Small intestine (tissue), 7 donors: Measurements from ENCODE around the gene SPG21. TPM values are rescaled to one million over a fixed set of nuclear protein-coding genes. Genes with fewer than 3 reads are reported as not detected.

Experiments used
- DNase-seq, 2 donors: peaks; one replicate each; pipeline versions ENCODE4 v3.0.0 to v3.0.0-alpha.2; 2013
- FAIRE-seq: peaks from 2 replicates; lab custom pipeline; 2012; peaks lifted over from hg19 to GRCh38; lab: Jason Lieb, UNC
- H3K27ac ChIP-seq, 3 donors: one replicate each; pipeline ENCODE4 v1.5.1; 2013; ENCODE audit warnings: low read length in 2 of 3, mild to moderate bottlenecking in 2 of 3, control low read depth in 1 of 3, inconsistent platforms in 1 of 3, low read depth in 1 of 3, moderate library complexity in 1 of 3
- H3K27me3 ChIP-seq, 3 donors: one replicate each; pipeline ENCODE4 v1.6.1; 2013; ENCODE audit warnings: low read length in 3 of 3, inconsistent platforms in 1 of 3; ENCODE audit not compliant: control insufficient read depth in 3 of 3, insufficient read depth in 3 of 3
- H3K36me3 ChIP-seq, 3 donors: one replicate each; pipeline ENCODE4 v1.6.1; 2013; ENCODE audit warnings: low read length in 3 of 3, inconsistent platforms in 1 of 3, low read depth in 1 of 3, mild to moderate bottlenecking in 1 of 3, moderate library complexity in 1 of 3; ENCODE audit not compliant: control insufficient read depth in 3 of 3, insufficient read depth in 2 of 3
- H3K4me1 ChIP-seq, 3 donors: one replicate each; pipeline ENCODE4 v1.6.1; 2013; ENCODE audit warnings: low read length in 2 of 3, inconsistent platforms in 1 of 3, low read depth in 1 of 3, mild to moderate bottlenecking in 1 of 3, moderate library complexity in 1 of 3; ENCODE audit not compliant: control insufficient read depth in 3 of 3, insufficient read depth in 2 of 3
- H3K4me3 ChIP-seq, 3 donors: one replicate each; pipeline ENCODE4 v1.5.1; 2013; ENCODE audit warnings: low read length in 3 of 3, control low read depth in 1 of 3, inconsistent platforms in 1 of 3, low read depth in 1 of 3, mild to moderate bottlenecking in 1 of 3, moderate library complexity in 1 of 3
- H3K9me3 ChIP-seq, 2 donors: one replicate each; pipeline ENCODE4 v1.6.1; 2013; ENCODE audit warnings: low read depth in 1 of 2, low read length in 1 of 2; ENCODE audit not compliant: control insufficient read depth in 2 of 2, insufficient read depth in 1 of 2
- WGBS, 3 donors: extraction: QIAGEN DNeasy Blood & Tissue Kit; methylation state at CpG; one replicate each; pipeline ENCODE4 v1.1.7; 2013; 5-methylcytosine and 5-hydroxymethylcytosine counted together
- polyA plus RNA-seq, 4 donors: library from polyadenylated mRNA; stranded (reverse) in 3 of 4; unstranded in 1 of 4; fragments of 200-250 nt in 3 of 4; fragments of 120-200 nt in 1 of 4; gene quantifications; one replicate each; pipeline versions ENCODE4 v1.2.1 to v1.2.3, GENCODE V29; 2013
- donor health status: healthy with polysubstance abuse.
- donor health status: control.
- donor health status: control.
- donor health status: Bipolar disorder and iron deficiency.
- donor health status: healthy.

The SPG21 gene
- polyA plus RNA-seq, 4 donors: 58.1 to 163 (median 68.3) TPM

- no peaks in the 10 kb centered on the region for H3K27me3 ChIP-seq
- no peak for DNase-seq
- FAIRE-seq: no peak
- H3K27ac ChIP-seq: peak overlapping the region in 1 of 3 donors; percentile 23
- H3K9me3 ChIP-seq: no peaks in the 10 kb centered on the region
- no peaks in the 10 kb centered on the region for H3K4me1 ChIP-seq
- peaks cover 0 to 5% (median 0%) of the 10 kb centered on the region in 3 donors for H3K36me3 ChIP-seq
- no peak overlapping the region for H3K4me3 ChIP-seq
- 62 to 70% (median 68%) methylated on average over 11 of the region's 11 CpGs for WGBS, 3 donors
Measured at GRCh38 chr15:64930778-64931371, 58.8 kb downstream of the SPG21 start.

- 81 to 88% (median 88%) methylated on average over 10 of the region's 10 CpGs for WGBS, 3 donors
- Histone ChIP-seq H3K36me3 (peaks cover 0 to 5% (median 0%) of the 10 kb centered on the region in 3 donors), H3K4me1 (no peaks in the 10 kb centered on the region), H3K27ac (peak overlapping the region in 1 of 3 donors; percentile 23), H3K27me3 (no peaks in the 10 kb centered on the region), H3K4me3 (no peak overlapping the region), H3K9me3 (no peaks in the 10 kb centered on the region)
- FAIRE-seq (no peak), DNase-seq (no peak)
Measured at GRCh38 chr15:64930019-64930652, 59.6 kb downstream of the SPG21 start.

GRCh38 chr15:64928626-64929220, 61.0 kb downstream of the SPG21 start:
- DNase-seq (no peak), FAIRE-seq (no peak)
- WGBS, 3 donors: 79 to 90% (median 85%) methylated on average over 10 of the region's 10 CpGs
- Histone ChIP-seq H3K9me3 (no peaks in the 10 kb centered on the region), H3K4me1 (no peaks in the 10 kb centered on the region), H3K27me3 (no peaks in the 10 kb centered on the region), H3K4me3 (no peak overlapping the region), H3K36me3 (peaks cover 0 to 3% (median 0%) of the 10 kb centered on the region in 3 donors), H3K27ac (no peak overlapping the region)

- Histone ChIP-seq H3K36me3 (peaks cover 0 to 2% (median 0%) of the 10 kb centered on the region in 3 donors), H3K9me3 (no peaks in the 10 kb centered on the region), H3K27ac (no peak overlapping the region), H3K27me3 (no peaks in the 10 kb centered on the region), H3K4me1 (no peaks in the 10 kb centered on the region), H3K4me3 (no peak overlapping the region)
- FAIRE-seq (no peak), DNase-seq (no peak)
- 81 to 90% (median 83%) methylated on average over 8 of the region's 8 CpGs for WGBS, 3 donors
Measured at GRCh38 chr15:64926661-64927060, 63.1 kb downstream of the SPG21 start.

- Histone ChIP-seq H3K36me3 (peaks cover 0 to 2% (median 0%) of the 10 kb centered on the region in 3 donors), H3K27ac (no peak overlapping the region), H3K9me3 (no peaks in the 10 kb centered on the region), H3K4me1 (no peaks in the 10 kb centered on the region), H3K27me3 (no peaks in the 10 kb centered on the region), H3K4me3 (no peak overlapping the region)
- FAIRE-seq (no peak), DNase-seq (no peak)
- 83 to 92% (median 85%) methylated on average over 13 of the region's 13 CpGs for WGBS, 3 donors
Measured at GRCh38 chr15:64925335-64926330, 64.1 kb downstream of the SPG21 start.

GRCh38 chr15:64923546-64923945, 66.2 kb downstream of the SPG21 start:
- Histone ChIP-seq H3K4me3 (no peak overlapping the region), H3K9me3 (no peaks in the 10 kb centered on the region), H3K36me3 (peaks cover 0 to 2% (median 0%) of the 10 kb centered on the region in 3 donors), H3K27me3 (no peaks in the 10 kb centered on the region), H3K27ac (no peak overlapping the region), H3K4me1 (no peaks in the 10 kb centered on the region)
- DNase-seq (no peak), FAIRE-seq (no peak)
- 79 to 94% (median 81%) methylated on average over 2 of the region's 2 CpGs for WGBS, 3 donors

GRCh38 chr15:64921711-64922110, 68.0 kb downstream of the SPG21 start:
- H3K36me3 ChIP-seq: peaks cover 0 to 2% (median 0%) of the 10 kb centered on the region in 3 donors
- H3K27ac ChIP-seq: no peak overlapping the region
- H3K4me1 ChIP-seq: no peaks in the 10 kb centered on the region
- no peaks in the 10 kb centered on the region for H3K27me3 ChIP-seq
- DNase-seq: no peak
- no peak overlapping the region for H3K4me3 ChIP-seq
- WGBS, 3 donors: 82 to 86% (median 83%) methylated on average over 5 to 6 of the region's 6 CpGs
- FAIRE-seq: no peak
- H3K9me3 ChIP-seq: no peaks in the 10 kb centered on the region

GRCh38 chr15:64919721-64920120, 70.0 kb downstream of the SPG21 start:
- Histone ChIP-seq H3K9me3 (no peaks in the 10 kb centered on the region), H3K27me3 (no peaks in the 10 kb centered on the region), H3K36me3 (peaks cover 0 to 2% (median 0%) of the 10 kb centered on the region in 3 donors), H3K27ac (no peak overlapping the region), H3K4me1 (no peaks in the 10 kb centered on the region), H3K4me3 (no peak overlapping the region)
- DNase-seq (no peak), FAIRE-seq (no peak)
- WGBS, 3 donors: 86 to 93% (median 91%) methylated on average over 4 of the region's 4 CpGs
